NB4 (cell line): ENCODE results near the gene JSRP1.

ENCODE experiments used
- DNase-seq: peaks from one replicate; pipeline ENCODE4 v3.0.0; 2010; ENCODE audit warnings: low read depth
- H3K4me3 ChIP-seq: one replicate; pipeline ENCODE4 v1.5.1; 2011; ENCODE audit warnings: mild to moderate bottlenecking, low read depth, low read length, moderate library complexity
- MYC ChIP-seq: IDR thresholded peaks from 2 replicates; pipeline ENCODE4 v1.6.1; 2011; ENCODE audit warnings: low read depth, low read length
- POLR2A ChIP-seq: IDR thresholded peaks from 2 replicates; pipeline ENCODE4 v1.6.1; 2011; ENCODE audit warnings: mild to moderate bottlenecking; ENCODE audit not compliant: insufficient read length; ENCODE audit errors: extremely low read depth
- TF ChIP-seq, protein P1 (sequence below): IDR thresholded peaks from 2 replicates; pipeline ENCODE4 v1.6.1; 2011; ENCODE audit warnings: low read depth, low read length
- TF ChIP-seq, protein P2 (sequence below): IDR thresholded peaks from one replicate; pipeline ENCODE4 v1.5.1; 2012; ENCODE audit warnings: low read depth, low read length

Gene JSRP1

DNA sequence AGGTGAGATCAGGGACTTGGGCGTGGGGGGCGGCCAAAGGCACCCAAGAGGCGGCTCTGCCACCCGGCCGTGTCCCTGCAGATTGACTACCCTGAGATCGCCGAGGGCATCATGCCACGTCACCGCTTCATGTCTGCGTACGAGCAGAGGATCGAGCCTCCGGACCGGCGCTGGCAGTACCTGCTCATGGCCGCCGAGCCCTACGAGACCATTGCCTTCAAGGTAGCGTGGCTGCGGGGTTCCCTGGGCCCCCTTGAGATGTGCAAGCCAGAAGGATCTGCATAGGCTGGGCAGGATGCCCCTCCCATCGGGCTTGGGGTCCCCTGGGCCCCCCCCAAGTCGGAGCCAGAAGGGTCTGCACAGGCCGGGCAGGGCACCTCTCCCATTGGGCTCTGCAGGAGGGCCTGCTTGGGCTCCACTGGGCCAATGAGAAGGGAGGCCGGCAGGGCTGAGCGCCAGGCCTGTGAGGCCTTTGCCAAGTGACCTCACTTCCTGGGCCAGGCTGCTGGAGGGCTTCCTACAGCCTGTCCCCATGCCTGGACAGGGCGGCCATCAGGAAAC lies 9.3 kb downstream of the JSRP1 start:
- no peak for DNase-seq
- no peak overlapping the region for H3K4me3 ChIP-seq
- TF ChIP-seq MYC (no peak), POLR2A (no peak)
- TF ChIP-seq, protein P1, sequence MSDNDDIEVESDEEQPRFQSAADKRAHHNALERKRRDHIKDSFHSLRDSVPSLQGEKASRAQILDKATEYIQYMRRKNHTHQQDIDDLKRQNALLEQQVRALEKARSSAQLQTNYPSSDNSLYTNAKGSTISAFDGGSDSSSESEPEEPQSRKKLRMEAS = no peak
- TF ChIP-seq, protein P2, sequence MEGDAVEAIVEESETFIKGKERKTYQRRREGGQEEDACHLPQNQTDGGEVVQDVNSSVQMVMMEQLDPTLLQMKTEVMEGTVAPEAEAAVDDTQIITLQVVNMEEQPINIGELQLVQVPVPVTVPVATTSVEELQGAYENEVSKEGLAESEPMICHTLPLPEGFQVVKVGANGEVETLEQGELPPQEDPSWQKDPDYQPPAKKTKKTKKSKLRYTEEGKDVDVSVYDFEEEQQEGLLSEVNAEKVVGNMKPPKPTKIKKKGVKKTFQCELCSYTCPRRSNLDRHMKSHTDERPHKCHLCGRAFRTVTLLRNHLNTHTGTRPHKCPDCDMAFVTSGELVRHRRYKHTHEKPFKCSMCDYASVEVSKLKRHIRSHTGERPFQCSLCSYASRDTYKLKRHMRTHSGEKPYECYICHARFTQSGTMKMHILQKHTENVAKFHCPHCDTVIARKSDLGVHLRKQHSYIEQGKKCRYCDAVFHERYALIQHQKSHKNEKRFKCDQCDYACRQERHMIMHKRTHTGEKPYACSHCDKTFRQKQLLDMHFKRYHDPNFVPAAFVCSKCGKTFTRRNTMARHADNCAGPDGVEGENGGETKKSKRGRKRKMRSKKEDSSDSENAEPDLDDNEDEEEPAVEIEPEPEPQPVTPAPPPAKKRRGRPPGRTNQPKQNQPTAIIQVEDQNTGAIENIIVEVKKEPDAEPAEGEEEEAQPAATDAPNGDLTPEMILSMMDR = no peak

DNA sequence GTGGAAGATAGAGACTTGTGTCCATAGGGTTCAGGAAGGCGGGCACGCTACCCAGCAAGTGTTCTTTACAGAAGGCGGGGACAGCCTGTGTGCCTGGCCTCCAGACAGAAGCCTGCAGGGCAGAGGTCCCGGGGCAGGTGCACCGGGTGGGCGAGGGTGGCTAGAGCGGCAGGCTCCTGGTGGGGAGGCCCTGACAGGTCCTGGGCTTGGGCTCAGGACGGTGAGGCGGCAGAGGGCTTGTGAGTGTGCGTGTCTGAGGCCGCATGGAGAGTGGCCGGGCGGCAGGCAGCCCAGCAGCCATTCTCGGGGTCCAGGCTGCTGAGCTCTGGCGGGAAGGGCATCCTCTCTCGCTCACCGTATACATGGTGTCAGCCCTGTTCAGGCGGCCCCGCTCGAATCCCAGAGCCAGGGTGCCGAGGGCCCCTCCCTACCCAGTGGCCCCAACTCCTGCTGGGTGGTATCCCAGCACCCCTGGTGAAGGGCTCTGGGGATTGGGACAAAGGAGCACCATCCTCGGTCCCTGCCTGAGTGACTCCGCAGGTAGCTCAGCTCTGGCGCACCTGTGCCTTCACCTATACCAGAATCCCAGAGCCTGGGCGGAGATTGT lies 10.1 kb downstream of the JSRP1 start:
- TF ChIP-seq, protein P2 = no peak
- TF ChIP-seq POLR2A = no peak
- no peak overlapping the region for H3K4me3 ChIP-seq
- no peak for DNase-seq

DNA sequence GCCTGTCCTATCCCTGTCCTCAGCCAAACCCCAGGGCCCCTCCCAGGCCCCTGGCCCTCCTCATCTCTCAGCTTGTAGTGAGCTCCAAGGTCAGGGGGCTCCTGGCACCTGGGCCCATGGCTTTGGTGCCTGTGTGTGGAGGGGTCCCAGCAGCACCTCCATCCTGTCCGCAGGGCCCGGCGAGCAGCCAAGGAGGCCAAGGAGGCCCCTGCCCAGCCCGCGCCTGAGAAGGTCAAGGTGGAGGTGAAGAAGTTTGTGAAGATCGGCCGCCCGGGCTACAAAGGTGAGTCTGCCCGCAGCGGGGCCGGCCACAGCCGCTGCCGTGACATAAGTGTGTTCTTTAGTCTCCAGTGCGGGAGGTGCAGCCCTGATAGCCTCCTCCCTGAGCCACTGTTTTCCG lies 10.9 kb downstream of the JSRP1 start:
- no peak for DNase-seq
- H3K4me3 ChIP-seq = no peak overlapping the region
- TF ChIP-seq MYC (no peak), POLR2A (no peak)
- TF ChIP-seq, protein P1 = no peak
- TF ChIP-seq, protein P2 = no peak

DNA sequence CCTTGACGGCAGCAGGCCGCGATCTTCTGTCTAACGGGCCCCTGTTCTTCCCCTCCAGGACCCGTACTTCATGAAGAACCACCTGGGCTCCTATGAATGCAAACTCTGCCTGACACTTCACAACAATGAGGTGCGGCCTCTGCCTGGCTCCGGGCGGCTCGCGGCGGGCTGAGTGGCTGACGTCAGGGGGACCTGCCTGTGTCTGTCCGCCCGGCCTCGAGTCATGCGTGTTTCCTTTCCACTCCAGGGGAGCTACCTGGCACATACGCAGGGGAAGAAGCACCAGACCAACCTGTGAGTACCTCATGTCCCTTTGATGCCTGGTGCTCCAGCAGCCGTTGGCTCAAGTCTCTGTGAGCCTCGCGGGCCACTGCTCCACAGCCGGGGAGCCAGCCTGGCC lies 11.7 kb downstream of the JSRP1 start:
- DNase-seq = no peak
- no peak overlapping the region for H3K4me3 ChIP-seq
- TF ChIP-seq, protein P1 = no peak
- no peak for TF ChIP-seq POLR2A
- no peak for TF ChIP-seq MYC
- TF ChIP-seq, protein P2 = no peak

DNA sequence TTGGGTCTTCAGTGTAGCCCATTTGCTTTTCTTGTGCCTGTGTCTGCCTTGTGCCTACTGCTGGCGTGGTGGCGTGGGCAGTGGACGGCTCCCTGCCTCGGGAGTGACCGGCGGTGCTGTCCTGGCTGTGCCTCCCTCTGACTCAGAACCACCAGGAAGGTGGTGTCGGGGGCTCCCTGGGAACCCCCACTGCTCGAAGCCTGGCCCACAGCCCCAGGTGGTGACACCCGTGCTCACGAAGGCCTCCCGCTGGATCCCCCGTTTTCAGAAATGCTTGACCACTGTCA lies 12.1 kb downstream of the JSRP1 start:
- DNase-seq = no peak
- TF ChIP-seq POLR2A (no peak), MYC (no peak)
- TF ChIP-seq, protein P2 = no peak
- TF ChIP-seq, protein P1 = no peak
- H3K4me3 ChIP-seq = no peak overlapping the region
